ENCODE results near the gene KIAA1217.
A peak's percentile ranks its signal among the peaks of the same experiment; 100 is the strongest.
"Not testable (repeated sequence)": the region's sequence is repeated elsewhere in the genome, so short reads cannot be mapped to it uniquely, and the experiment has no call there.

The KIAA1217 gene

GRCh38 chr10:24303522-24304310 lies 94.8 kb downstream of the KIAA1217 start:
- DNase-seq, result no peak

DNA sequence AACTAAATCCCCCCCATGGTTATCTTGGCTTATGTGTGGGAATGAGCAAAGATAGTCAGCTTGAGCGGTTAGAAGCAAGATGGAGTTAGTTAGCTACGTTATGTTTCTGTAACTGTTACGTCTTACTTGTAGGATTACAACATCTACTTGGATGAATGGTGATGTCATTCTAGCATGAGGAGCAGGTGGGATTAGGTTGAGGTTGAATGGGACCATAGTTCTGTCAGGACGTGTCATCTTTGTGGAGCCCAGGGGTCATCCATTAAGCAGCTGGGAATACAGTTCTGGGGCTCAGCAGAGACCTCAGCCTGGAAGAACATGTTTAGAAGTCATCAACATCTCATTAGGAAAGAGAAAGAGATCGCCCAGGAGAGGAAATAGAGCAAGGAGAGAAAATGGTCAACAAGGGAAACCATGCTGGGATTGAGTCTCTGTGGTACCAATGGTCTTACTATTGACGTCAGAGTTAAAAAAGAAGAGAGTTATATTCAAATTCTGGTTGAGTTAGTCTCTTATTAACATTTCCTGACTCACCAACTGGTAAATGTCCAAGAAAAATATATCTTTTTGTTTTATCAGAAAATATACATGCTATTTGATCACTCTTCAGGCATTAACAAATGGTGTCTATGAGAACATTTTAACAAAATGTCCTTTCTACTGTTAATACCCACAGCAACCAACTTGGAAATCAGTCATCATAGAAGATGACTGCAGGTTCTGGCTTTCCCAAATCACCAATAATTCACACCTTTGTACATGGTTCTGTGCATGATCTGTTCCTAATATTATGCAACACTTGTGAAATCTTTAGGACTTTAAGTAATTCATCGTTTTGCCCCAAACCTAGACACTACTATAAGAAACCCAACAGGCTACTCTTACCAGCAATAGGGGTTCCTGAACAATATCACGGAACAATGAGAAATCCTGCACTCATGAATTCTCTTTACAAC lies 96.9 kb downstream of the KIAA1217 start:
- DNase-seq, result no peak

DNA sequence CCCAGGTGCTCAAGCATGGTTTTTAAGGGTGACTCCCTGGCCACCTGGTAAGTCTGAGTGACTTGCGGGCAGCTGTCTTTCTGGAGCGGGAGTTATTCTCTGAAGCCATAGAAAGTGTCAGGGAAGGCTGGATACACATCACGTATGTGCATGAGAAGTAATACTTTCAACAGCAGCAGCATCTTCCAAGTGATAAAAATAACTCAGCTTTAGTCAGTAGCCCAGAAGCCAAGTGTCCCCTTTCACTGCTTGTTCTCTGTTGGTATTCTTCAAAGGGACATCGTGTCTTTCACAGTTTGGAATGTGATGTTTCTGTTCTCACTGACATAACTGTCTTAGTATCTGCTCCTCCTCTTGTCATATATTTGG lies 97.6 kb downstream of the KIAA1217 start:
- no peak for DNase-seq

GRCh38 chr10:24307116-24307515 lies 98.2 kb downstream of the KIAA1217 start:
- DNase-seq, result no peak

- DNase-seq, result no peak
Measured at GRCh38 chr10:24307696-24308485, 99.0 kb downstream of the KIAA1217 start.

DNA sequence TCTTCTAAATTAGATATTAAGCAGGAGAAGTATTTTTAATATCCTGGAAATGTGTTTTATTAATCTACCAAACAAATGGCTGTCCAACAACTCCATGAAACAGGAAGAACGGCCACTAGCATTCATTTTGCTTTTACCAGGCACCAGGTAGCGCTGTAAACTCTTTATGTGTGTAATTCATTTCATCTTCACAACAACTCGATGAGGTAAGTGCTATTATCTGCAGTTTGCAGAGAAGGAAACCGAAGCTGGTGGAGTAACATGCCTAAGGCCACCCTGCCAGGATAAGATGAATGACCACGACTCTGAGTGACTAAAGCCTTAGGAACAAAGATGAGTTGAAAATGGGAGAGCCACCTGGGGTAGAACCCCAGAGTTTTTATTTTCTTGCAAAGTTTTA lies 101.2 kb downstream of the KIAA1217 start:
- peak; percentile 4 for DNase-seq

GRCh38 chr10:24311888-24312287 lies 103.0 kb downstream of the KIAA1217 start:
- no peak for DNase-seq

DNA sequence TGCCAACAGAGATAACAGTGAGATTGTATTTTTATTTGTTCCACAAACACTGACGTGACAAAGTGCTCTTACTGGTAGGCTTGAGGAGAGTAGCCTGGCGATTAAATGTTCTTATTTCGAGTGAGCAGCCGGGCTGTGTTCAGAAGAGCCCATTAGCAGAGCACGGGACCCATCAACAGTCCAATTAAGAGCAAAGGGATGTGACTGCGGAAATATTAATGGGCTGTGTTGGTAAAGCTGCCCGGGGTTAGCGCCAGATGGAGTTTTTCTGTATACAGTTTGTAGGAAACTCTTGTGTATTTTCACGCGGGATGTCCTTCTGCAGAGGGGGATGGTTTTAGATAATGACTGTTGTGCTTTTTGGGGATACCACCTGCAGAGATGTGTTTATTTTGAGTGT lies 104.3 kb downstream of the KIAA1217 start:
- DNase-seq, result no peak

DNA sequence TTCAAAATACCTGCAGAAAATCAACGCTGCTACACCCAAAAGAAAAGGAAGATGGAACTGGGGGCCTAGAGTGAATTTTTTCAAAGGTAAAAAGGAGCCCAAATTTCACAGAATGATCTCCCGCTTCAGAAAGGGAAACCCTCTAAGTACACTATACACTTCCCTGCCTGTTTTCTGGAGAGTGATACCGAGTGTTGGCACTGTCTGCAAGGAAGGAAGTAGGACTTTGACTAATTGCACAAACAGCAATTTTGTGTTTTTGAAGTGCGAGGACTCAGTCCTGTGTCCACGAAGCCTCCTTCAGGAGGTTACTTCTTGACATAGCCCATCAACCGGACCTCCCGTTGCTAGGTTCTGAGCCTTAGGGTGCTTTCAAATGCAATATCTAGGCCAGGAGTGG lies 106.3 kb downstream of the KIAA1217 start:
- no peak for DNase-seq

DNA sequence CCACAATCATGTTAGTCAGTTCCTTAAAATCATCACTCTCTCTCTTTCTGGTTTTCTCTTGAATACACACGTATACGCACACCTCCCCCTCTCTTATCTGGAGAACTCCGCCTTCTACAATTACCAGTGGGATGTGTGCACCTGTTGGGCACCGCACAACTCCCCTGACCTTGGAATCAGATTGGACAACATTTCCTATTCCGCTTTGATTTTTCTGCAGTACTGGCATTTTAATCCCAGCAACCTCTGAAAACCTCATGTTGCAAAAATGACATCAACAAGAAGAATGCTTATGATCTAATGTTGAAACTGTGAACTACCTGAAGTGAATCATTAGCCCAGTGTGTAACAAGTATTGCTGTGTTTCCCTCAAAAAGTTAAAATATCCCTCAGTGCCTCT lies 109.6 kb downstream of the KIAA1217 start:
- no peak for DNase-seq

DNA sequence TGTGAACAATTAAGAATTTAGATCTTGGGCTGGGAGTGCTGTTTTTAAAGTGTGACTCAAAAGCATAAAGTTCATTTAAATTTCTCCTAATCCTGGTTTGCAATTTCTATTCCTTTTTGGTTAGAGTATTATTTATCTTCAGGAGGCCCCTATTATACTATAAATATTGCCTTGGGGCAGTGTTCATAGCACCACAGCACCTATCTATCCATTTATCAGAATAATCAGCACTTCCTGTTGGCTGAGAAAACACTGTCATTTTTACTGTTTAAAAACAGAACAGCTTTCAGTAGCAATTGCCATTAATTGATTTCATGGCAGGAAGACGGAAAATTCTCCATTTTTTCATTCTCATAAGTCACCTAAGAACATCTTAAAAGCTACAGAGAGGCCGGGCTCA lies 111.4 kb downstream of the KIAA1217 start:
- DNase-seq, result no peak

DNA sequence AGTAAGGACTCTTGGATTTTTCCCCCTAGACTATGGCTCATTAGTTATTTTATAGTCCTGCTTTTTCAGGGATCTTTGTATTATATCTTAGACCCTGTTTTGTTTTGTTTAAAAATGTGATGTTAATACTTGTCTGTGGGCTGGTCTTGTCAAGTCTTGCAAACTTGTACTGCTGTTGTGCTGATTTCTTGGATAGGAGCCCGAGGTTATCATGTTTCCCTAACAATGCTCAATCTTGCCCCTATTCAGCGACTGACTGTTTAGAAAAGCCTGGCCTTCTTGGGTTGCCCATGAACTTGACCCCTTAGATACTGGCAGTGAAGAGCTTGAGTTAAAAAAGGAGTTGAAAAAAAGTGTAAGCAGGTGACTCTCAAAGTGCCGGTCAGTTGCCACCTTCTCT lies 115.7 kb downstream of the KIAA1217 start:
- no peak for DNase-seq

- DNase-seq, result no peak
Measured at GRCh38 chr10:24331457-24331856, 122.5 kb downstream of the KIAA1217 start.

DNA sequence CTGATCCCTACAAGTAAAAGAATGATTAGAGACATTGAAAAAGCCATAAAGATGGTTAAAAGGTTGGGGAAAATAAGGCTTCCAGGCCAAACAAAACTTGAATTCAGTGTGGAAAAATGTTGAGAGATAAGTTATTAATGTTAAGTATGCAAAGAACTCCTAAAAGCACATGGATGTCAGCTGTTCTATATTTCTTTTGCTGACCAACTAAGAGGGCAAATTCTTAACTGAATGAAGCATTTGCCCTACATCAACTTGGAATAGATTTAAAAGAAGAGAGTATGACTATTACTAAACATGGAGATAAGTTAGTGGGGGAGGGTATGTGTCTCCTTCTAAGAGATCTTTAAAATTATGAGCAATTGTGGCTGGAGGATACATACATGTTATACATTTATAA lies 124.8 kb downstream of the KIAA1217 start:
- DNase-seq, result no peak

- no peak for DNase-seq
Measured at GRCh38 chr10:24334279-24334939, 125.5 kb downstream of the KIAA1217 start.

GRCh38 chr10:24337723-24338122 lies 128.8 kb downstream of the KIAA1217 start:
- not testable (repeated sequence) for DNase-seq

DNA sequence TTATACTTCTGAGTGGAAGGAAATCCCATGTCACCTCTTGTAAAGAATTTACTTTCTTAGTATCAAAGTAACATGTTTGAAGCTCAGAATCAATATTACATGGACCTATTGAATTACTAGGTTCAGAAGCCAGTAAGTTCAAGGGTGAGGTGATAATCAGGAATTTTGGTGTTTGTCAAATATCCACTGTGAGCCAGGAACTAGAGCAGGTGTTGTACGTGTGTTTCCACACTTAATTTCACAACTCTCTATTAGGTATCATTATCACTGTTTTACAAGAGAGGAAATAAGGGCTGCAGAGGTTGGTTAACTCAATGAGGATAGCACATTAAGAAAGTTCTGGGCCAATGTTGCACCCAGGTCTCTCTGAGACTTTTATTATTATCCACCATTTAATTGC lies 130.4 kb downstream of the KIAA1217 start:
- DNase-seq, result no peak

GRCh38 chr10:24340446-24340845 lies 131.5 kb downstream of the KIAA1217 start:
- DNase-seq, result no peak

DNA sequence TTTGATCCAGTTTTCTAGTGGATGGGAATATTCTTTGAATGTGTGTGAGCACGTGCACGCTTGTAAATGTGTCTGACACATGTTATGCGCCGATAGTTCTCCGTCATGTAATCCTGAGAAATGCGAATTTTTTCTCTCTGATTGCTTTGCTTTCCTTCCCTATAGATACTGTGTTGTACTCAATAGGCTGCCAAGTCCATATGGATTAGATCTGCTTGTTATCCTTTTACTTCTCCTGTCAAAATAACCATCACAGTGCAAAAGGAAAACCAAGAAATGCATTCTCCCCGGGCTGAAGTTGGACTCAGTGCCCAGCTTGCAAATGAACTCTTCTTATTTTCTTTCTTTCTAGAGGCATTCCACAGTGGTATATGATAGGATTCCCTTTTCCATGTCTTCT lies 131.9 kb downstream of the KIAA1217 start:
- DNase-seq, result no peak

DNA sequence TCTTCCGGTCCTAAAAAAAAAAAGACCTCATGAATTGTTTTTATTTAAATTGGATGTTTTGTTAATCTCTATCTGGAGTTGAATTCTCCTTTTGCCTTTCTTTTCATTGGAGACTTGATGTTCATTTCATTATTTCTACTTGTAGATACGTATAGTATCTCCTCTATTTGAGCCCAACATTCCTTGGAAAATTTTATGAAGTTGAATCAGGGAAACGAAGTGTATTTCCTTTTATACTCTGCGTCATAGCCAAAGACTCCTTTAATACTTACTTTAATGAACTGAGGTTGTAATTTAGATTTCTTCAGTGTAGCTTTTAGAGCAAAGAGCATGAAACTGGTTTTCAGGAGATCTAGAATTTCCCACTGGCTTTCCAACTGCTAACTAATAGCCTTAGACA lies 132.4 kb downstream of the KIAA1217 start:
- DNase-seq, result no peak

DNA sequence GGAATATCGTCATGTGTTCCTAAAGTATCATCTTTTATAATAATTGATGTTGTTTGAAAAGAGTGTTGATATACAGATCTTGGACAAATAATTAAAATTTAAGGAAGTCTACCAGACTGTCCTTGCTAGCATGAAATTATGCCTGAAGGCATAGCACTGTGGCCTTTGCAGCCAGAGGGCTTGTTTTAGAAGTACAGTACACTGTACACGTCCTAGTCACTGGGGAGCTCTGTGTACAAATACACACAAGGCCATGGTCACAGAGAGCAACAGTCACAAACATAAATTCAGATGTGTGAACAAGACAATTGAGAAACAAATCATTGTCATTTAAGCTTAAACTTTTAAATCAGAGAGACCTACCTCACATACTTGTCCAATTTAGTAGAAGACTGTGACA lies 133.0 kb downstream of the KIAA1217 start:
- DNase-seq, result no peak

GRCh38 chr10:24343686-24344085 lies 134.7 kb downstream of the KIAA1217 start:
- DNase-seq, result no peak

DNA sequence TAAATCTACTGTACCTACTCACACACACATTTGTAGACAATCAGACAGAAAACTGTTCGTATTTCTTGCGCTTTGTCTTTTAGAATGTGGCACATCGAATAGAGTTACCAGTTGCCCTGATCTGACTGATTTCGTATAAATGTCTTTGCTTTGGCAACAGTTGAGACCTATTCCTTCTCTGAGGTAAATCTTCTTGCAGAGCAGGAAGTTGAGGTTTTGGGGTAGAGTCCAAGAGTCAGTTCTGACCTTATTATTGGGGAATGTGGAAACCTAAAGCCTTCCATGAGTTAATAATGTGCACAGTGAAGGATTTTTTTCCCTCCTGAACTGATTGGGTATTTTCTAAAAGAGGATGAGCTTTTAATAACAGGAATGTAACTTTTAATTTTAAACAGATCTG lies 135.3 kb downstream of the KIAA1217 start:
- DNase-seq, result no peak
